GM19193 (cell line): ENCODE data around the gene KEAP1.

Experiments
- POLR2A ChIP-seq: IDR thresholded peaks from 4 replicates; pipeline ENCODE4 v1.6.1; 2011; ENCODE audit not compliant: insufficient read depth, insufficient read length; ENCODE audit errors: extremely low read depth

The KEAP1 gene

GRCh38 chr19:10503002-10503789, at the start of gene KEAP1:
Gene KEAP1, minus strand, starts transcription at chr19:10503356. Its CDS starts 3,323 bp downstream, at chr19:10500033.
- no peak for TF ChIP-seq POLR2A

DNA sequence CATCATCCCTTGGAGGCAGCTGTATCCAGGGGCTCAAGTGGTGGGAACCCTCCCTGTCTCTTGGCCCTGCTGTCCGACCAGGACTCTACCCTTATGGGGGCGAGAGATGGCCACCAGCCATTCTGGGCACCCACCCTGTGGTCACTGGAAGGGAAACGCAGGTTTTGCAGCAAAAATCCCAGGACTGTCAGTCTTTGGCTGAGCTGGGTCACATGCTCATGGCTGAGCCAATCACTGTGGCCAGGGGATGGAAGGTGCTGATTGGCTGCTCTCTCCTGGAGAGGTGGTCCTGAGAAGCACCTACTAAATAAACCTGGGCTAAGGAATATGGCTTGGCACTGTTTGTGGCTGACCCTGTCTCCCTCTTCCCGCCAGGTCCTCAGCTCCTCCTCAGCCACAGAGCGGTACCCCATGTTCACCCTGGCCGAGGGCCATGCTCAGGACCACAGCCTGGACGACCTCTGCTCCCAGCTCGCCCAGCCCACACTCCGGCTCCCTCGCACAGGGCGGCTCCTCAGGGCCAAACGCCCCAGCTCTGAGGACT, 49.4 kb upstream of the KEAP1 start:
- no peak for TF ChIP-seq POLR2A

DNA sequence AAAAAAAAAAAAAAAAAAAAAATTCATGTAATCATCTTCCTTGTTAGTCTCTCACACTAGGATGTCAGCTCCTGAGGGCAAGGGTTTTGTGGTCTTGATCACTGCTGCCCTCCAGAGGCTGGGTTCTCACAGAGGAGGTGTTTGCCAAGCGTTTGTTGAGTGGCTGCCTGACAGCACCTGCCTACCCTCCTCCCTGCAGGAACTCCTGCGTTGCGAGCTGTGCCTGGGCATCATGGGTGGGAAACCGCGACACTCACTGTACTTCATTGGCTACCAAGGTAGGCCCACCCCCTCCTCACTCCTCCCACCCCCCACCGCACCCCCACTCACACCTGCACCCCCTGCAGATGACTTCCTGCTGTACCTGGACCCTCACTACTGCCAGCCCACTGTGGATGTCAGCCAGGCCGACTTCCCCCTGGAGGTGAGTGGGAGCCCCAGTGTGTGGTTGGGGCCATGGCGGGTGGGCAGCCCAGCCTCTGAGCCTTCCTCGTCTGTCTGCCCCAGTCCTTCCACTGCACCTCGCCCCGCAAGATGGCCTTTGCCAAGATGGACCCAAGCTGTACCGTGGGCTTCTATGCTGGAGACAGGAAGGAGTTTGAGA, 48.6 kb upstream of the KEAP1 start:
- TF ChIP-seq POLR2A, result no peak

GRCh38 chr19:10550336-10550735, 47.2 kb upstream of the KEAP1 start:
- no peak for TF ChIP-seq POLR2A

GRCh38 chr19:10549733-10550132, 46.6 kb upstream of the KEAP1 start:
- TF ChIP-seq POLR2A, result no peak

- TF ChIP-seq POLR2A, result no peak
Measured at GRCh38 chr19:10548746-10549276, 45.7 kb upstream of the KEAP1 start.

DNA sequence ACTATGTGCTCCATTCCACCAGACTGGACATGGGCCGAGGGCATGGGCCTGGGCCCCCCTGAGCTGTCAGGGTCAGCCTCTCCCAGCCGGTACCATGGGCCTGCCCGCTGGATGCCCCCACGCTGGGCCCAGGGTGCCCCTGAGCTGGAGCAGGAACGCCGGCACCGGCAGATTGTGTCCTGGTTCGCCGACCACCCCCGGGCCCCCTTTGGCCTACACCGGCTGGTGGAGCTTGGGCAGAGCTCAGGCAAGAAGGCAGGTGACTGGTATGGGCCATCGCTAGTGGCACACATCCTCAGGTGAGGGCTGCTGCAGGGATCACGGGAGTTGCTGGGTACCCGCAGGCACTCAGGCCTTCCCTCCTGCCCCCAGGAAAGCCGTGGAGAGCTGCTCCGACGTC, 43.7 kb upstream of the KEAP1 start:
- TF ChIP-seq POLR2A, result no peak

DNA sequence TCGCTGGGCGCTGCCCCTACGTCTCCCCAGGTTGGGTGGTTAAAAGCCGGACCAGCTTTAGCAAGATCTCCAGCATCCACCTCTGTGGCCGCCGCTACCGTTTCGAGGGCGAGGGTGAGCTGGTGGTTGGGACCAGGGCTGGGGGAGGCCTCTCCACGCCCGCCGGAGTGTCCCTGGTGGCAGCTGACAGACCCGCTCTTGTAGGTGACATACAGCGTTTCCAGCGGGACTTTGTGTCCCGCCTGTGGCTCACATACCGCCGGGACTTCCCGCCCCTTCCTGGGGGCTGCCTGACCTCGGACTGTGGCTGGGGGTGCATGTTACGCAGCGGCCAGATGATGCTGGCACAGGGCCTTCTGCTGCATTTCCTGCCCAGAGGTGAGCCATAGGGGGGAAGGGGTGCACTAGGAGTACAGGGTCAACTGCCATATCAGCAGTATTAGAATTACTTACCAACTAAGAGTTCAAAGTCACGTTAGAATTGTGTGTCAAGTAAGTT, 41.6 kb upstream of the KEAP1 start:
- no peak for TF ChIP-seq POLR2A

GRCh38 chr19:10544242-10544752, 41.1 kb upstream of the KEAP1 start:
- TF ChIP-seq POLR2A, result no peak

- peak; percentile 85 for TF ChIP-seq POLR2A
Measured at GRCh38 chr19:10543420-10544241, 40.5 kb upstream of the KEAP1 start, which contains the start of gene ATG4D. Gene ATG4D, plus strand, starts transcription at chr19:10543904. Its CDS starts 187 bp downstream, at chr19:10544091.

- TF ChIP-seq POLR2A, result no peak
Measured at GRCh38 chr19:10543059-10543419, 39.9 kb upstream of the KEAP1 start.

DNA sequence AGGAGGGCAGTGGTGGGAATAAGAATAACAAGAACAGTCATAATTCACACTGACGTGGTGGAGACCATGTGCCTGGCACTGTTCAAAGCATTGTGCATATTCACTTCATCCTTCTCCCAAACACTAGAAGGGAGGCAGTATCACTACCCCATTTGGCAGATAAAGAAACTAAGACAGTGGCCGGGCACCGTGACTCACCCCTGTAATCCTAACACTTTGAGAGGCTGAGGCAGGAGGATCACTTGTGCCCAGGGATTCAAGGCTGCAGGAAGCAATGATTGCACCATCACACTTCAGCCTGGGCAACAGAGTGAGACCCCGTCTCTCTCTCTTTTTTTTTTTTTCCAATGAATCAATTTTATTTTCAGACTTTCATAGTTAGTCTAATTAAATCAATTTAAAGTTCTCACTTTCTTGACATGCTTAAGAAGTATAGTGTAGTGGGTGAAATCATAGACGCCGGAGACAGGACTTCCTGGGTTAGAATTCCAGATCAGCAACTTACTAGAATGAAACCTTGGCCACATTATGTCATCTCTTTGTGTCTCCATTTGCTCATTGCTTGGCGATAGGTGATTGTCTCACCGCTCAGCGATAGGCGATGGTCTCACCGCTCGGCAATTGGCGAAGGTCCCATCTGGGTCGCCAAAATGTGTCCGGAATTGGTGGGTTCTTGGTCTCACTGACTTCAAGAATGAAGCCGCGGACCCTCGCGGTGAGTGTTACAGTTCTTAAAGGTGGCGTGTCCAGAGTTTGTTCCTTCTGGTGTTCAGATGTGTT, 35.2 kb upstream of the KEAP1 start:
- TF ChIP-seq POLR2A, result no peak

DNA sequence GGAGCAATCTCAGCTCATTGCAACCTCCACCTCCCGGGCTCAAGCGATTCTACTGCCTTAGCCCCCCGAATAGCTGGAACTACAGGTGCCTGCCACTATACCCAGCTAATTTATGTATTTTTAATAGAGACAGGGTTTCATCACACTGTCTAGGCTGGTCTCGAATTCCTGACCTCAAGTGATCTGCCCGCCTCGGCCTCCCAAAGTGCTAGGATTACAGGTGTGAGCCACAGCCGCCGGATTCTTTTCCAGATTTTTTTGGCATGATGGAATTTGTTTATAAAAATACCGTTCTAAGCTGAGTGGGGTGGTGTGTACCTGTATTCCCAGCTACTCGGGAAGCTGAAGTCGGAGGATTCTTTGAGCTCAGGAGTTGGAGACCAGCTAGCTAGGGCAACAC, 34.5 kb upstream of the KEAP1 start:
- TF ChIP-seq POLR2A, result no peak

GRCh38 chr19:10535613-10536012, 32.5 kb upstream of the KEAP1 start:
- TF ChIP-seq POLR2A, result no peak

- no peak for TF ChIP-seq POLR2A
Measured at GRCh38 chr19:10533646-10534386, 30.7 kb upstream of the KEAP1 start.
